Measurements from ENCODE around the gene ARHGAP26.

- no peak for TF ChIP-seq CTCF (optimal IDR thresholded peaks at IDR 0.05 in 1 of 3, IDR thresholded peaks at IDR 0.05 in 1 of 3, conservative IDR thresholded peaks at IDR 0.05 in 1 of 3; ENCODE audit: extremely low read depth in 1 of 3, insufficient read depth in 2 of 3, low read length in 3 of 3)
- no peak for TF ChIP-seq EZH2 (IDR thresholded peaks at IDR 0.05; ENCODE audit: low read length)
Observed at GRCh38 chr5:143207058-143207457, 436.9 kb downstream of the ARHGAP26 start.

All from keratinocyte (primary cell).